HepG2 (cell line): ENCODE results near the gene MUC6. TPM values are rescaled to one million over a fixed set of nuclear protein-coding genes. Genes with fewer than 3 reads are reported as not detected.

Experiments used
- ATAC-seq: fragments of 200-7000 bp; cut with Tn5 transposase; 3 replicates; pipeline ENCODE4 v1.9.1; 2020; ENCODE audit warnings: mild to moderate bottlenecking, moderate library complexity
- BruUV-seq: library from RNA; stranded (reverse); fragments of 400-500 nt; replicated peaks from 2 replicates; lab custom pipeline; 2021; lab: Mats Ljungman, UMichigan
- CTCF ChIA-PET: fragments of 300-600 bp; formaldehyde crosslinking; extraction: SDS; loops from one replicate; lab custom pipeline; 2021; ENCODE audit warnings: low total read pairs, inconsistent platforms, low intra/inter-chr PET ratio; lab: Yijun Ruan, JAX
- POLR2A ChIA-PET: fragments of 350-600 bp; sonication (Branson Sonifier 250); formaldehyde crosslinking; loops from one replicate; lab custom pipeline; 2020; ENCODE audit warnings: antibody characterized with exemption, inconsistent platforms; lab: Yijun Ruan, JAX
- DNase-seq: peaks from one replicate; pipeline ENCODE4 v3.0.0-alpha.2; 2015; ENCODE audit warnings: low spot score
- FAIRE-seq: peaks from 3 replicates; lab custom pipeline; 2011; peaks lifted over from hg19 to GRCh38; lab: Jason Lieb, UNC
- H2AFZ ChIP-seq: one replicate; pipeline ENCODE4 v1.6.1; 2011; ENCODE audit warnings: low read length, inconsistent platforms
- H3K27ac ChIP-seq: fragments of 300-600 bp; 3 replicates; pipeline ENCODE4 v1.8.0; 2011; ENCODE audit warnings: mixed run types, mild to moderate bottlenecking, mixed read lengths, low read length, inconsistent platforms; ENCODE audit not compliant: insufficient read depth; ENCODE audit errors: extremely low read length
- H3K27me3 ChIP-seq, 2 experiments: fragments of 200-600 bp in 1 of 2; 2 replicates in 1 of 2; 3 replicates in 1 of 2; pipeline versions ENCODE4 v1.6.0 to v1.8.0; 2011; ENCODE audit warnings: low read length in 2 of 2, mild to moderate bottlenecking in 2 of 2, moderate library complexity in 2 of 2, inconsistent platforms in 1 of 2; ENCODE audit not compliant: insufficient read depth in 2 of 2, control insufficient read depth in 1 of 2
- H3K36me3 ChIP-seq, 2 experiments: fragments of 200-600 bp in 1 of 2; replicated peaks in 1 of 2; 2 replicates in 1 of 2; 3 replicates in 1 of 2; pipeline versions ENCODE4 v1.5.1 to v1.8.0; 2011; ENCODE audit warnings: low read length in 2 of 2, inconsistent platforms in 1 of 2; ENCODE audit not compliant: insufficient read depth in 2 of 2, control insufficient read depth in 1 of 2
- H3K4me1 ChIP-seq: 2 replicates; pipeline ENCODE4 v1.5.1; 2012; ENCODE audit warnings: low read length, inconsistent platforms; ENCODE audit not compliant: insufficient read depth
- H3K4me2 ChIP-seq: 2 replicates; pipeline ENCODE4 v1.6.0; 2011; ENCODE audit warnings: low read depth, low read length, inconsistent platforms
- H3K4me3 ChIP-seq, 3 experiments: fragments of 200-600 bp in 1 of 3; sonication (generic), shearing (Covaris generic) in 1 of 3; replicated peaks in 1 of 3; 2 replicates each; pipeline ENCODE4 v1.5.1; 2011 to 2016; ENCODE audit warnings: low read length in 3 of 3, inconsistent platforms in 2 of 3, low read depth in 2 of 3, mild to moderate bottlenecking in 2 of 3, control low read depth in 1 of 3, mixed read lengths in 1 of 3; ENCODE audit not compliant: insufficient read depth in 1 of 3
- H3K79me2 ChIP-seq: one replicate; pipeline ENCODE4 v1.6.1; 2011; ENCODE audit warnings: low read length, inconsistent platforms; ENCODE audit not compliant: insufficient read depth
- H3K9ac ChIP-seq: 2 replicates; pipeline ENCODE4 v1.6.0; 2011; ENCODE audit warnings: mild to moderate bottlenecking, low read depth, low read length, inconsistent platforms; ENCODE audit not compliant: insufficient read depth
- H3K9me3 ChIP-seq: 2 replicates; pipeline ENCODE4 v1.5.1; 2012; ENCODE audit warnings: mild to moderate bottlenecking, low read length
- H4K20me1 ChIP-seq: 2 replicates; pipeline ENCODE4 v1.6.0; 2011; ENCODE audit warnings: inconsistent platforms, mild to moderate bottlenecking, low read length, moderate library complexity; ENCODE audit not compliant: insufficient read depth
- BHLHE40 ChIP-seq: IDR thresholded peaks from 2 replicates; pipeline ENCODE4 v1.6.1; 2011; ENCODE audit warnings: low read length, improper control_type of control experiment
- HOXA7 ChIP-seq: sonication (generic); formaldehyde crosslinking; IDR thresholded peaks from 2 replicates; pipeline ENCODE4 v1.8.1; 2022; ENCODE audit warnings: mild to moderate bottlenecking, missing genetic modification reagents, moderate library complexity
- KLF13 ChIP-seq: sonication (generic); formaldehyde crosslinking; IDR thresholded peaks from 2 replicates; pipeline ENCODE4 v1.4.0; 2020; ENCODE audit warnings: mild to moderate bottlenecking, missing genetic modification reagents
- RARA ChIP-seq: IDR thresholded peaks from 2 replicates; pipeline ENCODE4 v1.6.1; 2016; ENCODE audit warnings: missing genetic modification reagents, missing compliant biosample characterization
- ZNF543 ChIP-seq: sonication (generic); formaldehyde crosslinking; IDR thresholded peaks from 2 replicates; pipeline ENCODE4 v1.4.0; 2020; ENCODE audit warnings: mild to moderate bottlenecking, missing genetic modification reagents
- ZNF546 ChIP-seq: sonication (generic); formaldehyde crosslinking; conservative IDR thresholded peaks from 2 replicates; pipeline ENCODE4 v1.8.1; 2023; ENCODE audit warnings: mild to moderate bottlenecking, missing genetic modification reagents
- WGBS: methylation state at CpG from one replicate; pipeline ENCODE4 v1.1.6; 2017; ENCODE audit warnings: low lambda C conversion rate; 5-methylcytosine and 5-hydroxymethylcytosine counted together
- in situ Hi-C: cut with HindIII; loops from 2 replicates; pipeline ENCODE4 v1.10.0; 2017; ENCODE audit warnings: low pct_unique_long_range_greater_than_20kb; ENCODE audit not compliant: extremely low pct_ligation_motif_present
- intact Hi-C: fragments of 100-400 bp; cut with micrococcal nuclease; formaldehyde crosslinking; loops from one replicate; pipeline ENCODE4 v1.10.0; 2022; ENCODE audit not compliant: unreplicated experiment
- polyA plus RNA-seq, 8 experiments: library from polyadenylated mRNA; depleted of rRNA in 3 of 8; stranded (reverse) in 7 of 8; unstranded in 1 of 8; fragments of >200 nt; fragmentation: Illumina TruSeq in 4 of 8; extraction: Trizol in 4 of 8; gene quantifications; 2 replicates each; pipeline versions ENCODE4 v1.2.1 to v1.2.3, GENCODE V29; 2011 to 2016; ENCODE audit warnings: low read depth in 4 of 8, missing spikeins in 1 of 8, mixed read lengths in 1 of 8; ENCODE audit not compliant: insufficient read depth in 1 of 8
- total RNA-seq, 5 experiments: library from RNA; depleted of rRNA; stranded (reverse); fragments of >200 nt; fragmentation: Illumina TruSeq; extraction: Trizol; gene quantifications; 2 replicates each; pipeline ENCODE4 v1.2.3, GENCODE V29; 2016; ENCODE audit warnings: low read depth in 1 of 5
- TF ChIP-seq, protein P1 (sequence below): sonication (generic); formaldehyde crosslinking; IDR thresholded peaks from 2 replicates; pipeline ENCODE4 v1.4.0; 2020; ENCODE audit warnings: missing genetic modification reagents

The MUC6 gene
- total and polyA plus RNA-seq, 2 of the 13 experiments (the other 11 are each of a cell fraction or from before 2014, with no cell fraction given), result not detected

DNA sequence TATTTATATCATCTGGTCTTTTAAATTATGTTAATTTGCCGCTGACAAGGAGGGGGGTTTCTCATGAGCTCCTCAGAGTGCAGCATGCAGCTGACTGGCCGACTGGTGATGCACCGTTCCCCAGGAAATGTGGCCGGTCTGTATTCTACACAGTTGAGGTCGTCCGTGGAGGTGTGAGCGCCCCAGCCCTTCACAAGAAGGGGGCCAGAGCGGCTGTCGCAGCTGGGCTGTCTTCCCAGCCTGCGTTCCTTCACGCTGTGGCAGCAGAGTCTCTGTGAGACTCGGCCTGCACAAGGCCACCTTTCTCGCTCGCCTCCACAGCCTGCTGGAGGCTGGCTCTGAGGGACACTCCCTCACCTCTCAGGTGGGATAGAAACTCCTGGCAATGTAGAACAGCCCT lies 67.7 kb downstream of the MUC6 start:
- no peak overlapping the region for H3K27ac ChIP-seq
- BruUV-seq, result no TSS peak
- DNase-seq (no peak), FAIRE-seq (no peak), ATAC-seq (no peak)
- 0 out of 2 replicates have a peak, but pooled peaks cover 3% of the 10 kb centered on the region for H4K20me1 ChIP-seq
- no peak overlapping the region for H2AFZ ChIP-seq
- peaks cover 38 to 77% of the 10 kb centered on the region in 2 experiments for H3K36me3 ChIP-seq
- in situ Hi-C loops, result no loop called here
- no peaks in the 10 kb centered on the region for H3K27me3 ChIP-seq
- CTCF ChIA-PET, result no interaction called here
- H3K79me2 ChIP-seq, result peaks cover 8% of the 10 kb centered on the region
- TF ChIP-seq, protein P1, sequence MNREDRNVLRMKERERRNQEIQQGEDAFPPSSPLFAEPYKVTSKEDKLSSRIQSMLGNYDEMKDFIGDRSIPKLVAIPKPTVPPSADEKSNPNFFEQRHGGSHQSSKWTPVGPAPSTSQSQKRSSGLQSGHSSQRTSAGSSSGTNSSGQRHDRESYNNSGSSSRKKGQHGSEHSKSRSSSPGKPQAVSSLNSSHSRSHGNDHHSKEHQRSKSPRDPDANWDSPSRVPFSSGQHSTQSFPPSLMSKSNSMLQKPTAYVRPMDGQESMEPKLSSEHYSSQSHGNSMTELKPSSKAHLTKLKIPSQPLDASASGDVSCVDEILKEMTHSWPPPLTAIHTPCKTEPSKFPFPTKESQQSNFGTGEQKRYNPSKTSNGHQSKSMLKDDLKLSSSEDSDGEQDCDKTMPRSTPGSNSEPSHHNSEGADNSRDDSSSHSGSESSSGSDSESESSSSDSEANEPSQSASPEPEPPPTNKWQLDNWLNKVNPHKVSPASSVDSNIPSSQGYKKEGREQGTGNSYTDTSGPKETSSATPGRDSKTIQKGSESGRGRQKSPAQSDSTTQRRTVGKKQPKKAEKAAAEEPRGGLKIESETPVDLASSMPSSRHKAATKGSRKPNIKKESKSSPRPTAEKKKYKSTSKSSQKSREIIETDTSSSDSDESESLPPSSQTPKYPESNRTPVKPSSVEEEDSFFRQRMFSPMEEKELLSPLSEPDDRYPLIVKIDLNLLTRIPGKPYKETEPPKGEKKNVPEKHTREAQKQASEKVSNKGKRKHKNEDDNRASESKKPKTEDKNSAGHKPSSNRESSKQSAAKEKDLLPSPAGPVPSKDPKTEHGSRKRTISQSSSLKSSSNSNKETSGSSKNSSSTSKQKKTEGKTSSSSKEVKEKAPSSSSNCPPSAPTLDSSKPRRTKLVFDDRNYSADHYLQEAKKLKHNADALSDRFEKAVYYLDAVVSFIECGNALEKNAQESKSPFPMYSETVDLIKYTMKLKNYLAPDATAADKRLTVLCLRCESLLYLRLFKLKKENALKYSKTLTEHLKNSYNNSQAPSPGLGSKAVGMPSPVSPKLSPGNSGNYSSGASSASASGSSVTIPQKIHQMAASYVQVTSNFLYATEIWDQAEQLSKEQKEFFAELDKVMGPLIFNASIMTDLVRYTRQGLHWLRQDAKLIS (CRISPR knock-in tag), result no peak
- TF ChIP-seq BHLHE40 (no peak), RARA (no peak), ZNF546 (no peak), KLF13 (CRISPR knock-in tag) (no peak), HOXA7 (CRISPR knock-in tag) (no peak), ZNF543 (CRISPR knock-in tag) (no peak)
- WGBS, result 100% methylated on average over 11 of the region's 14 CpGs
- no peak overlapping the region for H3K4me3 ChIP-seq
- POLR2A ChIA-PET, result no interaction called here
- no peaks in the 10 kb centered on the region for H3K9me3 ChIP-seq
- no peak overlapping the region for H3K4me2 ChIP-seq
- H3K4me1 ChIP-seq, result no peaks in the 10 kb centered on the region
- H3K9ac ChIP-seq, result no peak overlapping the region
- intact Hi-C loops, result no loop called here
